Psoas muscle (tissue), 8 donors: ENCODE measurements around the gene KIAA0040. TPM values are rescaled to one million over a fixed set of nuclear protein-coding genes. Genes with fewer than 3 reads are reported as not detected.

Experiments used
- ATAC-seq, 4 donors: fragments of 200-7000 bp; cut with Tn5 transposase; one replicate each; pipeline ENCODE4 v1.9.1; 2020; ENCODE audit warnings: moderate library complexity in 3 of 4, mild to moderate bottlenecking in 2 of 4
- DNase-seq, 2 donors: peaks; one replicate each; pipeline ENCODE4 v3.0.0-alpha.2; 2020
- H3K27ac ChIP-seq: fragments of 200-600 bp; one replicate; pipeline ENCODE4 v1.8.0; 2022
- H3K27me3 ChIP-seq, 3 donors: fragments of 200-600 bp in 1 of 3; one replicate each; pipeline versions ENCODE4 v1.6.1 to v1.8.0; 2013 to 2022; ENCODE audit warnings: low read length in 2 of 3, mild to moderate bottlenecking in 2 of 3, moderate library complexity in 1 of 3; ENCODE audit not compliant: insufficient read depth in 3 of 3
- H3K36me3 ChIP-seq, 2 donors: fragments of 200-600 bp in 1 of 2; one replicate each; pipeline versions ENCODE4 v1.6.1 to v1.8.0; 2013 to 2022; ENCODE audit warnings: low read depth in 1 of 2, mild to moderate bottlenecking in 1 of 2, moderate library complexity in 1 of 2; ENCODE audit not compliant: insufficient read depth in 1 of 2
- H3K4me1 ChIP-seq: fragments of 200-600 bp; one replicate; pipeline ENCODE4 v1.8.0; 2022
- H3K4me3 ChIP-seq: fragments of 200-600 bp; one replicate; pipeline ENCODE4 v1.8.0; 2022; ENCODE audit warnings: mild to moderate bottlenecking
- H3K9me3 ChIP-seq: fragments of 200-600 bp; one replicate; pipeline ENCODE4 v1.8.0; 2022
- CTCF ChIP-seq: fragments of 200-600 bp; IDR thresholded peaks from one replicate; pipeline ENCODE4 v1.8.0; 2022; ENCODE audit warnings: antibody characterized with exemption
- WGBS, 3 donors: extraction: QIAGEN DNeasy Blood & Tissue Kit; methylation state at CpG; one replicate each; pipeline versions ENCODE4 v1.1.6 to v1.1.7; 2013; 5-methylcytosine and 5-hydroxymethylcytosine counted together
- intact Hi-C, 2 donors: fragments of 100-400 bp; cut with DNase I; formaldehyde crosslinking; loops; one replicate each; pipeline versions ENCODE4 v1.11.0 to v1.14.2; 2022
- polyA plus RNA-seq, 3 donors: library from polyadenylated mRNA; stranded (reverse); fragments of 200-250 nt; gene quantifications; one replicate each; pipeline ENCODE4 v1.2.3, GENCODE V29; 2013
- total RNA-seq, 4 donors: library from RNA; stranded (reverse); fragmentation: NEBNext Ultra II Directional in 2 of 4; extraction: Animal tissue kit (Norgen Biotek cat#: 25700) in 2 of 4; gene quantifications; one replicate each; pipeline versions ENCODE4 v1.2.1 to v1.2.4, GENCODE V29; 2021 to 2023
- donor health status: healthy with polysubstance abuse.
- donor health status: DM: no; HTN: no; CAD: no; lungs with moderate emphysema.
- donor health status: Bipolar disorder and iron deficiency.
- donor health status: healthy.
- donor health status: DM: yes; HTN: yes; CAD: no.
- donor health status: DM: no; HTN: no; CAD: no.
- donor health status: DM: no; HTN: no; CAD: no.
- donor health status: DM: yes; HTN: yes; CAD: no.

The KIAA0040 gene
- total and polyA plus RNA-seq, 7 donors, result 5.7 to 48.0 (median 11.0) TPM

GRCh38 chr1:175219774-175220173 is 27.2 kb upstream of the KIAA0040 start:
- ATAC-seq (peak in 1 of 4 donors; percentile 32), DNase-seq (no peak)
- Histone ChIP-seq H3K27ac (no peak overlapping the region), H3K9me3 (no peaks in the 10 kb centered on the region), H3K36me3 (no peaks in the 10 kb centered on the region), H3K27me3 (no peaks in the 10 kb centered on the region), H3K4me3 (no peak overlapping the region), H3K4me1 (peaks cover 8% of the 10 kb centered on the region)
- no peak for TF ChIP-seq CTCF
- WGBS, 3 donors, result 69 to 89% (median 77%) methylated on average over 2 of the region's 2 CpGs
- intact Hi-C loops, result loop anchor here in 1 of 2 donors (10.0 kb wide), 1 partner anchor 65 kb away; no protein-coding TSS in a partner anchor

GRCh38 chr1:175218786-175219434 is 26.3 kb upstream of the KIAA0040 start:
- ATAC-seq (no peak), DNase-seq (no peak)
- TF ChIP-seq CTCF, result no peak
- Histone ChIP-seq H3K4me3 (no peak overlapping the region), H3K27ac (no peak overlapping the region), H3K36me3 (no peaks in the 10 kb centered on the region), H3K27me3 (no peaks in the 10 kb centered on the region), H3K9me3 (no peaks in the 10 kb centered on the region), H3K4me1 (peaks cover 8% of the 10 kb centered on the region)
- intact Hi-C loops, result no loop called here
- WGBS, 3 donors, result 52 to 68% (median 62%) methylated on average over 5 of the region's 5 CpGs

GRCh38 chr1:175217721-175218531 is 25.4 kb upstream of the KIAA0040 start:
- no peaks in the 10 kb centered on the region for H3K27me3 ChIP-seq
- 26 to 36% (median 31%) methylated on average over 10 of the region's 10 CpGs for WGBS, 3 donors
- H3K36me3 ChIP-seq, result no peaks in the 10 kb centered on the region
- no peak for TF ChIP-seq CTCF
- DNase-seq (no peak), ATAC-seq (no peak)
- no peak overlapping the region for H3K4me3 ChIP-seq
- peaks cover 4% of the 10 kb centered on the region for H3K9me3 ChIP-seq
- intact Hi-C loops, result no loop called here
- H3K4me1 ChIP-seq, result peaks cover 8% of the 10 kb centered on the region
- H3K27ac ChIP-seq, result no peak overlapping the region

- Histone ChIP-seq H3K4me3 (no peak overlapping the region), H3K4me1 (peaks cover 8% of the 10 kb centered on the region), H3K9me3 (peaks cover 4% of the 10 kb centered on the region), H3K27ac (no peak overlapping the region), H3K36me3 (no peaks in the 10 kb centered on the region), H3K27me3 (no peaks in the 10 kb centered on the region)
- DNase-seq, result no peak
- intact Hi-C loops, result no loop called here
- 69 to 77% (median 76%) methylated on average over 2 of the region's 2 CpGs for WGBS, 3 donors
- no peak for ATAC-seq
- no peak for TF ChIP-seq CTCF
These were observed 23.9 kb upstream of the KIAA0040 start for GRCh38 chr1:175216444-175216843.
